B cell (primary cell): ENCODE results near the gene ANXA10.

Experiments
- EZH2 ChIP-seq: IDR thresholded peaks from 2 replicates; pipeline ENCODE4 v1.6.1; 2012; ENCODE audit warnings: borderline replicate concordance, low read depth, mild to moderate bottlenecking, moderate library complexity, low read length; ENCODE audit not compliant: insufficient read depth, poor library complexity, severe bottlenecking
- TF ChIP-seq, protein P1 (sequence below): fragments of 200-600 bp; IDR thresholded peaks from one replicate; pipeline ENCODE4 v1.8.0; 2022; ENCODE audit warnings: antibody characterized with exemption, mild to moderate bottlenecking

DNA sequence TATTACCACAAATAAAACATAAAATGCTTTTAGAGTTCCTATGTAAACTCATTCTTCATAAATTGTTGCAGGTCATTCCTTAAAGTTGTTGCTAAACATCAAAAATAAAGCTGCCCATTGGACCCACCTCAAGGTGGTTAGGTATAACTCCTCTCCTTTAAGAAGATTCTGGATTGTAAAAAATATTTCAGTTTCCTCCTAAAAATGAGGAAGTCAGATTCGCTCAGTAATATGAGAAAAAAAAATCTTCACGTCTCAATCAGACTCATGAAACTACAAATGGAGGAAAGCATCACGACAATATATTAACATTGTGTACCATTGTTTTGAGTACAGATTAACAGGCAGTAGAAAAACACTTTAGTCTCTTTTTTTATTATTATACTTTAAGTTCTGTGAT lies 120.3 kb downstream of the ANXA10 start:
- TF ChIP-seq, protein P1, sequence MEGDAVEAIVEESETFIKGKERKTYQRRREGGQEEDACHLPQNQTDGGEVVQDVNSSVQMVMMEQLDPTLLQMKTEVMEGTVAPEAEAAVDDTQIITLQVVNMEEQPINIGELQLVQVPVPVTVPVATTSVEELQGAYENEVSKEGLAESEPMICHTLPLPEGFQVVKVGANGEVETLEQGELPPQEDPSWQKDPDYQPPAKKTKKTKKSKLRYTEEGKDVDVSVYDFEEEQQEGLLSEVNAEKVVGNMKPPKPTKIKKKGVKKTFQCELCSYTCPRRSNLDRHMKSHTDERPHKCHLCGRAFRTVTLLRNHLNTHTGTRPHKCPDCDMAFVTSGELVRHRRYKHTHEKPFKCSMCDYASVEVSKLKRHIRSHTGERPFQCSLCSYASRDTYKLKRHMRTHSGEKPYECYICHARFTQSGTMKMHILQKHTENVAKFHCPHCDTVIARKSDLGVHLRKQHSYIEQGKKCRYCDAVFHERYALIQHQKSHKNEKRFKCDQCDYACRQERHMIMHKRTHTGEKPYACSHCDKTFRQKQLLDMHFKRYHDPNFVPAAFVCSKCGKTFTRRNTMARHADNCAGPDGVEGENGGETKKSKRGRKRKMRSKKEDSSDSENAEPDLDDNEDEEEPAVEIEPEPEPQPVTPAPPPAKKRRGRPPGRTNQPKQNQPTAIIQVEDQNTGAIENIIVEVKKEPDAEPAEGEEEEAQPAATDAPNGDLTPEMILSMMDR: no peak
- no peak for TF ChIP-seq EZH2
